CD4-positive, alpha-beta T cell treated with Interleukin-6 at 100 ng/mL for 8 hours (primary cell): ENCODE results near the gene PSD2.

Experiments used
- DNase-seq: peaks from one replicate; pipeline ENCODE4 v3.0.0-alpha.2; 2020; ENCODE audit warnings: mixed read lengths, low spot score

The PSD2 gene

GRCh38 chr5:139837711-139838380 is 42.2 kb downstream of the PSD2 start:
- DNase-seq: no peak

GRCh38 chr5:139838381-139839197 is 43.0 kb downstream of the PSD2 start:
- no peak for DNase-seq

- no peak for DNase-seq
Observed at GRCh38 chr5:139839232-139839815, 43.7 kb downstream of the PSD2 start.

- no peak for DNase-seq
Observed at GRCh38 chr5:139839918-139840317, 44.3 kb downstream of the PSD2 start.

- DNase-seq: no peak
Observed at GRCh38 chr5:139841549-139841948, 45.9 kb downstream of the PSD2 start.

- no peak for DNase-seq
Observed at GRCh38 chr5:139842321-139842720, 46.7 kb downstream of the PSD2 start.

GRCh38 chr5:139843991-139844390 is 48.4 kb downstream of the PSD2 start:
- DNase-seq: no peak

GRCh38 chr5:139844472-139845145 is 49.0 kb downstream of the PSD2 start:
- peak; percentile 66 for DNase-seq

- DNase-seq: no peak
Observed at GRCh38 chr5:139845846-139846681, 50.5 kb downstream of the PSD2 start.

GRCh38 chr5:139847091-139847490 is 51.5 kb downstream of the PSD2 start:
- no peak for DNase-seq

GRCh38 chr5:139847790-139848507 is 52.3 kb downstream of the PSD2 start:
- DNase-seq: peak; percentile 72

GRCh38 chr5:139848508-139849100 is 53.0 kb downstream of the PSD2 start:
- DNase-seq: peak; percentile 30

GRCh38 chr5:139849501-139849900 is 53.9 kb downstream of the PSD2 start:
- no peak for DNase-seq

GRCh38 chr5:139849942-139850341 is 54.3 kb downstream of the PSD2 start:
- DNase-seq: no peak

- no peak for DNase-seq
Observed at GRCh38 chr5:139850423-139851016, 54.9 kb downstream of the PSD2 start.

- DNase-seq: no peak
Observed at GRCh38 chr5:139851558-139851957, 56.0 kb downstream of the PSD2 start.

GRCh38 chr5:139852696-139853095 is 57.1 kb downstream of the PSD2 start:
- no peak for DNase-seq

- DNase-seq: no peak
Observed at GRCh38 chr5:139854029-139854605, 58.5 kb downstream of the PSD2 start.

GRCh38 chr5:139854953-139855352 is 59.3 kb downstream of the PSD2 start:
- no peak for DNase-seq

GRCh38 chr5:139855451-139855850 is 59.8 kb downstream of the PSD2 start:
- DNase-seq: no peak
